ENCODE measurements around the gene AQP12B.

The AQP12B gene

GRCh38 chr2:240713928-240714746 is 31.5 kb upstream of the AQP12B start:
- Mint-ChIP-seq H3K36me3 (ENCODE audit: low read depth) (no peaks in the 10 kb centered on the region), H3K27me3 (ENCODE audit: low read depth) (peaks cover 3% of the 10 kb centered on the region), H3K4me3 (no peak overlapping the region), H3K4me1 (ENCODE audit: low read depth) (no peaks in the 10 kb centered on the region), H3K27ac (no peak overlapping the region), H3K9me3 (no peaks in the 10 kb centered on the region)
- DNase-seq (ENCODE audit: low spot score): no peak

GRCh38 chr2:240713071-240713927 is 30.6 kb upstream of the AQP12B start:
- no peak overlapping the region for H3K4me3 Mint-ChIP-seq
- no peaks in the 10 kb centered on the region for H3K36me3 Mint-ChIP-seq (ENCODE audit: low read depth)
- no peak overlapping the region for H3K27ac Mint-ChIP-seq
- no peaks in the 10 kb centered on the region for H3K9me3 Mint-ChIP-seq
- no peak for DNase-seq (ENCODE audit: low spot score)
- no peaks in the 10 kb centered on the region for H3K4me1 Mint-ChIP-seq (ENCODE audit: low read depth)
- H3K27me3 Mint-ChIP-seq (ENCODE audit: low read depth): peaks cover 6% of the 10 kb centered on the region

- Mint-ChIP-seq H3K36me3 (ENCODE audit: low read depth) (no peaks in the 10 kb centered on the region), H3K9me3 (no peaks in the 10 kb centered on the region), H3K4me1 (ENCODE audit: low read depth) (no peaks in the 10 kb centered on the region), H3K27ac (no peak overlapping the region), H3K27me3 (ENCODE audit: low read depth) (peaks cover 10% of the 10 kb centered on the region), H3K4me3 (no peak overlapping the region)
- no peak for DNase-seq (ENCODE audit: low spot score)
Observed at GRCh38 chr2:240712121-240712520, 29.4 kb upstream of the AQP12B start.

- Mint-ChIP-seq H3K4me3 (no peak overlapping the region), H3K9me3 (no peaks in the 10 kb centered on the region), H3K27me3 (ENCODE audit: low read depth) (peaks cover 10% of the 10 kb centered on the region), H3K36me3 (ENCODE audit: low read depth) (no peaks in the 10 kb centered on the region), H3K4me1 (ENCODE audit: low read depth) (no peaks in the 10 kb centered on the region), H3K27ac (no peak overlapping the region)
- no peak for DNase-seq (ENCODE audit: low spot score)
Observed at GRCh38 chr2:240711701-240712100, 29.0 kb upstream of the AQP12B start.

- Mint-ChIP-seq H3K36me3 (ENCODE audit: low read depth) (no peaks in the 10 kb centered on the region), H3K27me3 (ENCODE audit: low read depth) (peaks cover 13% of the 10 kb centered on the region), H3K4me1 (ENCODE audit: low read depth) (no peaks in the 10 kb centered on the region), H3K9me3 (no peaks in the 10 kb centered on the region), H3K4me3 (no peak overlapping the region), H3K27ac (no peak overlapping the region)
- DNase-seq (ENCODE audit: low spot score): no peak
Observed at GRCh38 chr2:240711296-240711695, 28.6 kb upstream of the AQP12B start.

DNA sequence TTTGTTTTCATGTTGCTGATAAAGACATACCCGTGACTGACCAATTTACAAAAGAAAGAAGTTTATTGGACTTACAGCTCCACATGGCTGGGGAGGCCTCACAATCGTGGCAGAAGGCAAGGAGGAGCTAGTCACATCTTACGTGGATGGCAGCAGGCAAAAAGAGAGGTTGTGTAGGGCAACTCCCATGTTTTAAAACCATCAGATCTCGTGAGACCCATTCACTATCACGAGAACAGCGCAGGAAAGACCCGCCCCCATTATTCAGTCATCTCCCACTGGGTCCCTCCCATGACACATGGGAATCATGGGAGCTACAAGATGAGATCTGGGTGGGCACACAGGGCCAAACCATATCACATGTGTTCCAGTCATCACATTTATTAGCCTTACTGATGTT is 25.8 kb upstream of the AQP12B start:
- Mint-ChIP-seq H3K36me3 (ENCODE audit: low read depth) (no peaks in the 10 kb centered on the region), H3K4me1 (ENCODE audit: low read depth) (peaks cover 10% of the 10 kb centered on the region), H3K27me3 (ENCODE audit: low read depth) (peaks cover 27% of the 10 kb centered on the region), H3K4me3 (no peak overlapping the region), H3K27ac (no peak overlapping the region), H3K9me3 (no peaks in the 10 kb centered on the region)
- no peak for DNase-seq (ENCODE audit: low spot score)

DNA sequence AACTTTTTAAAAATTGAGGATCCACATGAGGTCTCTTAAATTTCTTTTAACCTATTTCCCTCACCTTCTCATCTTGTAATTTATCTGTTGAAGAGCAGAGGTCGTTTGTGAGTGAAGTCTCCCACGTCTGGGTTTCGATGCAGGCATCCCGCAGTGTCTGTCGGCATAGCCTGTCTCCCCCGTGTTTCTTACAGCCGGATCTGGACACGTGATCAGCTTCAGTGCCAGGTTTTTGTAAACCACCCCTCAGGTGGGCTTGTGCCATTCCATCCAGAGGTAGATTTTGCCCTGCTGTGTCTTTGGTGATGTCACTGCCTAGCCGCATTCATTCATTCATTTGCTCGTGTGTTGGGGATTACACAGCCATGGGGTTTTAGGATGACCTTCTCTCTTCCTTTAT is 25.1 kb upstream of the AQP12B start:
- Mint-ChIP-seq H3K4me3 (no peak overlapping the region), H3K9me3 (no peaks in the 10 kb centered on the region), H3K27me3 (ENCODE audit: low read depth) (peaks cover 30% of the 10 kb centered on the region), H3K4me1 (ENCODE audit: low read depth) (peaks cover 10% of the 10 kb centered on the region), H3K27ac (no peak overlapping the region), H3K36me3 (ENCODE audit: low read depth) (no peaks in the 10 kb centered on the region)
- no peak for DNase-seq (ENCODE audit: low spot score)

DNA sequence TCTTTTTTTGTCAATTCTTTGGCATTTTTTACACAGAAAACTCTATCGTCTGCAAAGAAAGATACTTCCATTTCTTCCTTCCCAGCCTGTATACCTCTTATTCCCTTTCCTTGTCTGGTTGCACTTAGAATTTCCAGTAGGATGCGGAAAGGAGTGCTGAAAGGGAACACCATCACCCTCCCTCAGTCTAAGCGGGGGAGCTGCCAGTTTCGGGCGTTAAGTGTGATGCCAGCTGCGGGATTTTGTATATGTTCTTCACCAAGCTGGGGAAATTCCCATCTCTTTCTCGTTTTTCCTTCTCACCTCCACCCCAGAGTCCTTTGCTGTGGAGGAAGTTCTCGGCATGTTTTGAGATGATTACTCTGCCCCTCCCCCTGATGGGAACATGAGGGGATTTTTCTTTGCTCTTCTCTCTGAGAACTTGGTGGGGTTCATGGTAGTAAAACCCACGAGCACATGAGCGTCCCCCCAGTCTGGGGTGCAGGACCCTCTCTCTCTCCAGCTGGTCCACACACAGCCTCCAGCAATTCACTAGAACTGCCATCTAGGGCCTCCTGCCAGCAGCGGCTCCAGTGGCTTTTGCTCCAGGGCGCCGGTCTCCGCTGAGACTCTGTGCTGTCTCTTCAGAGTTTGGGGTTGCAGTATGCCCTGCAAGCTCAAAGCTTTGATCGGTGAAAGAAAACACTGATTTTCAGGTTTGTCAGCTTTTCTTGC is 24.5 kb upstream of the AQP12B start:
- H3K27me3 Mint-ChIP-seq (ENCODE audit: low read depth): peaks cover 30% of the 10 kb centered on the region
- peaks cover 10% of the 10 kb centered on the region for H3K4me1 Mint-ChIP-seq (ENCODE audit: low read depth)
- H3K36me3 Mint-ChIP-seq (ENCODE audit: low read depth): no peaks in the 10 kb centered on the region
- DNase-seq (ENCODE audit: low spot score): no peak
- H3K9me3 Mint-ChIP-seq: no peaks in the 10 kb centered on the region
- no peak overlapping the region for H3K27ac Mint-ChIP-seq
- H3K4me3 Mint-ChIP-seq: no peak overlapping the region

DNA sequence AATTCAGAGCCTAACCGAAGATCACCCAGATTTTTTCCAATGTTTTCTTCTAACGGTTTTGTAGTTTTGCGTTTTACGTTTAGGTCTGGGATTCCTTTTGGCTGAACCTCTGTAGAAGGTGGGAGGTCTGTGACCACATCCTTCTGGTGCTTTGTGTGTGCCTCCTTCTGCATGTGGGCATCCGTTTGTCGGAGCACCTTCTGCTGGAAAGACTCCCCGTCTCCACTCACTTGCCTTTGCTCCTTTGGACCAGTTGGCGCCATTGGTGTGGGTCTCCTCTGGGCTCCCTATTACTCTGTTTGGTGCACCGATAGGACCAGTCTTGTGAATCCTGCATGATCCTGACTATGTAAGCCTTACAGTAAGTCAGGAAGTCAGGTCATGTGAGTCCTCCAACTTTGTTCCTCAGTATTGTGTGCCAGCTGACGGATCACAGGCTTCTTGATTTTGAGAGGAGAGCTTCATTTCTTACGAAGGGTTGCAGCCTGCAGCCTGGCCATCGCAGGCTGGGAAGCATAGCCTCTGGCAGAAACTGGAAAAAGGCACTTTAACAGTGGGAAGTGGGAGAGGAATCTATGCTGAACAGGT is 22.6 kb upstream of the AQP12B start:
- Mint-ChIP-seq H3K27ac (no peak overlapping the region), H3K27me3 (ENCODE audit: low read depth) (peaks cover 30% of the 10 kb centered on the region), H3K4me1 (ENCODE audit: low read depth) (peaks cover 10% of the 10 kb centered on the region), H3K36me3 (ENCODE audit: low read depth) (no peaks in the 10 kb centered on the region), H3K9me3 (no peaks in the 10 kb centered on the region), H3K4me3 (peak overlapping the region; percentile 33)
- no peak for DNase-seq (ENCODE audit: low spot score)

DNA sequence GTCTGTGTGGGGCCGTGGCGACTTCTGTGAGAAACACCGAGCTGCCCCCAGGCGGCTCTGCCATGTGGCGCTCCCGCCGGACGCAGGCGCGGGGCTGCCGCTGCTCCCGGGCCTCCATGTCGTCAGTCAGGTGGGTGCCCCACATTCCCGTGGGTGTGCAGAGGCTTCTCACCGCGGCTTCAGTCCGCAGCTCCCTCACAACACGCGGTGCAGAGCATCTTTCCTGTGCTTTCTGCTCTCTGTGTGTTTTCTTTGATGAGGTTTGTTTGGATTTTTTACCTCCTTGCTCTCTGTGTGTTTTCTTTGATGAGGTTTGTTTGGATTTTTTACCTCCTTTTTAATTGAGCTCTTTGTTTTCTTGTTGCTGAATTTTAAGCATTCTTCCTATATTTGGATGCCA is 22.0 kb upstream of the AQP12B start:
- no peaks in the 10 kb centered on the region for H3K36me3 Mint-ChIP-seq (ENCODE audit: low read depth)
- H3K4me1 Mint-ChIP-seq (ENCODE audit: low read depth): peaks cover 10% of the 10 kb centered on the region
- DNase-seq (ENCODE audit: low spot score): peak; percentile 10
- no peaks in the 10 kb centered on the region for H3K9me3 Mint-ChIP-seq
- H3K27ac Mint-ChIP-seq: no peak overlapping the region
- peaks cover 30% of the 10 kb centered on the region for H3K27me3 Mint-ChIP-seq (ENCODE audit: low read depth)
- peak overlapping the region; percentile 33 for H3K4me3 Mint-ChIP-seq

DNA sequence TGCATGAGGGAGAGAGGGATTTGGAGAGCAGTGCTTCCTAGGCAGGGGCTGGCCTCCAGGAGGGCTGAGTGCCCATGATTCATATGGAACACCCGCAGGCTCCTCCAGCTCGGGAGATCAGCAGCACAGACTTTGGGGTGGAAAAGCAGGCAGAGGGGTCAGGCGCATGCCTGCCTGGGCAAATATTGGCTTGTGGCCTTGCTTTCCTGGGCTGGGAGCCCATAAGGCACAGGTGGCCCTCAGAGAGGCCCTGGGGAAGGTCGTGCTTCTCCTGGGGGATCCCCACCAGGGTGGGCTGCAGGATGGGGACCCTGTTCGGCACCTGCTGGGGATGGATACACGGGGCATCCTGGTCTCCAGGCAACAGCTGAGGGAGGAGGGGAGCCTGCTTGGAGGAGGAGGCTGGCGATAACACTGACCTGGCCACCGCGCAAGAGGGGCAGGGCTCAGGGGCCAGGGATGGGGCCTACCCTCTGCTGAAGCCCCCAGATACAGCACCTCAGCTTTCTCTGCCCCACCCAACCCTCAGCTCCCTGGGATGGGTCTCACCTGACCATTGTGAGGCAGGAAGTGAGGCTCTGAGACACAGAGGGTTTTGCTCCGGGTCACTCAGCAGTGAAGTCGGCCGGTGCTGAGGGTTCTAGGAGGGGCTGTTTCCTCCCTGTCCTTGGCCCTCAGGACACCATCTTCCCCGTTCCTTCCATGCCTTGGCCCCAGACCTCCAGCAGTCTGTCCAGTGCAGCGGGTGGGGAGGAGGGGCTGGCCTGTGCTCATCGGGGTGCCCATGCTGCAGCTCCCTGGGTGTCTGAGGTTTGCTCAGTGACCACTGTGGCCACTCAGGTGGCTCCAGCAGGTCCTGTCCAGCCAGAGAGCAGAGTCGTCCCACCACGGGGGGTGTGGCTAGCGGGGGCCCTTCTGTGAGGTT is 21.0 kb upstream of the AQP12B start:
- Mint-ChIP-seq H3K9me3 (no peaks in the 10 kb centered on the region), H3K4me1 (ENCODE audit: low read depth) (peaks cover 10% of the 10 kb centered on the region), H3K27me3 (ENCODE audit: low read depth) (peaks cover 28% of the 10 kb centered on the region), H3K36me3 (ENCODE audit: low read depth) (no peaks in the 10 kb centered on the region), H3K27ac (no peak overlapping the region), H3K4me3 (no peak overlapping the region)
- no peak for DNase-seq (ENCODE audit: low spot score)

DNA sequence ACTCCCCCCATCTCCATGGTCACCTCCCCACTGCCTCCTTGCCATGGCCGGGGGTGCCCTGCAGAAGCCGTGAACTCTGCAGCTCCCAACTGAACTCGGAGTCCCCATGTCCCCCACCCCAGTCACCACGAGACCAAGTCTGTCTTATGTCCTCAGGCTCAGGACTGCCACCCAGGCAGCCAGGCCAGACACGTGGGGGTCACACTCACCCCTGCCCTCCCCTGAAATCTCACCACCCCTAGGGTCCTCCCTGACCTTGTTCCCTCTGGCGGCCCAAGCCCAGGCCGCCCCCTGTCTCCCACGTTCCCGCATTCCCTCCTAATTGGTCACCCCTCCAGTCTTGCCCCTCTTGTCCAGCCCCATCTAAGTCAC is 19.9 kb upstream of the AQP12B start:
- Mint-ChIP-seq H3K4me1 (ENCODE audit: low read depth) (peaks cover 10% of the 10 kb centered on the region), H3K9me3 (no peaks in the 10 kb centered on the region), H3K27me3 (ENCODE audit: low read depth) (peaks cover 20% of the 10 kb centered on the region), H3K4me3 (no peak overlapping the region), H3K27ac (no peak overlapping the region), H3K36me3 (ENCODE audit: low read depth) (no peaks in the 10 kb centered on the region)
- DNase-seq (ENCODE audit: low spot score): no peak

Data from T-helper 2 cell treated with Interferon-gamma antibody and Interleukin-4, amounts not matched to agents 5 μg/mL and 100 μg/mL, for 36 hours (primary cell).